D721Med (cell line): ENCODE measurements around the gene CLCF1.

Source experiments
- DNase-seq: peaks from one replicate; pipeline ENCODE4 v3.0.0; 2011; ENCODE audit warnings: low spot score; ENCODE audit not compliant: insufficient read length
- FAIRE-seq: peaks from 2 replicates; lab custom pipeline; 2011; peaks lifted over from hg19 to GRCh38; lab: Jason Lieb, UNC
- TF ChIP-seq, protein P1 (sequence below): IDR thresholded peaks from 2 replicates; pipeline ENCODE4 v1.5.1; 2012; ENCODE audit warnings: mild to moderate bottlenecking, control low read depth; ENCODE audit not compliant: insufficient read depth; ENCODE audit errors: missing control alignments

Gene CLCF1

DNA sequence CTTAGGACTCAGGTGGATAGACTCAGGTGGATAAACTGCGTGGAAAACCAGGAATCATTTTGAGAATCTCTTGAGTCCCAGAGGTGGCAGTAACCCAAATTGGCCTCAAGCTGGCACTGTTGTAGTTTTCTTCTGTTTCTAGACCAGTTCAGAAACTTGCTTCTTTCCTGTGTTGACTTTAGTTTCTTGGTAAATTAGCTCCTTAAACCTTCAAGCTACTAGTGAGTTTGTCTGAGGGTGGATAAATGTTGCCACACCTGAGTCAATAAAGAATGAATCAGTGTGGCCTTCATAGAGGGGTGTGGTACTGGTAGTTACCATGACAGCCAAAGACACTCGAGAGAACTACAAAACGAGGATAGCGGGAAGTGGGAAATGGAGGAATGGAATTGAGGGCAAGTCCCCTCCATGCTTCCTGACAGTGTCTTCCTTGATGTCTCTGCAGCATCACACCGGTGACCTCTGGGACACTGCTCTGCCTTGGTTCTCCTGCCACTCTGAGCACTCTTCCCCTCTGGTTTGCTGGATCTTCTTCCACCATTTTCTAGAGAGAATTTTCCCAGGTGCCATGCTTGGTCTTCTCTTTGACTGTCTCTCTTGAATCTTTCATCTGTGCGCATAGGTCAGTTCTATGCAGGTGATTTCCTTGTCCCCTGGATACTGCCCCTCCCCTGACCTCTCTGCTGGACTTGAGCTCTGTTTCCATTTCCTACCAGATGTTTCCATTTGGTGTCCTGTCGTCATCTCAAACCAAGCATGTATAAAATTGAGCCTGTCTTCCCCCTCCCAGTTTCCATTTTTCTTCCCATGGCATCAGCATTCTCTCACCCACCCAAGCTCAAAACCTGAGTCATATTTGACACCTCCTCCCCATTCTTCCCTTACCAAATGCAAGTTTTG is 27.2 kb downstream of the CLCF1 start:
- TF ChIP-seq, protein P1, sequence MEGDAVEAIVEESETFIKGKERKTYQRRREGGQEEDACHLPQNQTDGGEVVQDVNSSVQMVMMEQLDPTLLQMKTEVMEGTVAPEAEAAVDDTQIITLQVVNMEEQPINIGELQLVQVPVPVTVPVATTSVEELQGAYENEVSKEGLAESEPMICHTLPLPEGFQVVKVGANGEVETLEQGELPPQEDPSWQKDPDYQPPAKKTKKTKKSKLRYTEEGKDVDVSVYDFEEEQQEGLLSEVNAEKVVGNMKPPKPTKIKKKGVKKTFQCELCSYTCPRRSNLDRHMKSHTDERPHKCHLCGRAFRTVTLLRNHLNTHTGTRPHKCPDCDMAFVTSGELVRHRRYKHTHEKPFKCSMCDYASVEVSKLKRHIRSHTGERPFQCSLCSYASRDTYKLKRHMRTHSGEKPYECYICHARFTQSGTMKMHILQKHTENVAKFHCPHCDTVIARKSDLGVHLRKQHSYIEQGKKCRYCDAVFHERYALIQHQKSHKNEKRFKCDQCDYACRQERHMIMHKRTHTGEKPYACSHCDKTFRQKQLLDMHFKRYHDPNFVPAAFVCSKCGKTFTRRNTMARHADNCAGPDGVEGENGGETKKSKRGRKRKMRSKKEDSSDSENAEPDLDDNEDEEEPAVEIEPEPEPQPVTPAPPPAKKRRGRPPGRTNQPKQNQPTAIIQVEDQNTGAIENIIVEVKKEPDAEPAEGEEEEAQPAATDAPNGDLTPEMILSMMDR = peak; percentile 32
- FAIRE-seq (no peak), DNase-seq (peak; percentile 5)

DNA sequence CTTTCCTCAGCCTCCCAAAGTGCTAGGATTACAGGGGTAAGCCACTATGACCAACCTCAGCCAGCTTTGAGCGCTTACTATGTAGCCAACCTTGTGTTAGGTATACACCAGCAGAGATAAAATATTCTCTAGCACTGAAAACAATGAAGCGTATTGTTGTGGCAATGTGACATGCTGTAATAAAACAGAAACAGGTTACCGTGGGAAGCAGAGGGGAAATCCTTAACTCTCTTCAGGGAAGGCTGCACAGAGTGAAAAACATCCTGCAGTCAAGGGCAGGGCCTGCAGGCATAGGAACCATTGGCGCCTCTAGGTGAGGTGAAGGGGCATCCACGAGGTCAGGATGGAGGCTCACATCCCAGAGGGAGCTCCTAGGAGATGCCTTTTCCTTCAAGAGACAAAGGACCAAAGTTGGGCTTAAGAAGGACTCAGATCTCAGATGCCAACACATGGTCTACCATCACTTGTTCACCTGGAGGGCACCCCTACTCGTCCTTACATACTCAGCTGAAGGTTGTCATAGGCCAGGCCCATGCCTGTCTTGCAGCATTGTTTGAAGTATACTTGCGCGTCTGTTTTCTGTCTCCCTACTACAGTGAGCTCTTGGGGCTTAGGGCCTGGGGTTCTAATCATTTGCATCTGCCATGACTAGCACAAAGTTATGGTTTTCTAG is 28.0 kb downstream of the CLCF1 start:
- DNase-seq (no peak), FAIRE-seq (no peak)

DNA sequence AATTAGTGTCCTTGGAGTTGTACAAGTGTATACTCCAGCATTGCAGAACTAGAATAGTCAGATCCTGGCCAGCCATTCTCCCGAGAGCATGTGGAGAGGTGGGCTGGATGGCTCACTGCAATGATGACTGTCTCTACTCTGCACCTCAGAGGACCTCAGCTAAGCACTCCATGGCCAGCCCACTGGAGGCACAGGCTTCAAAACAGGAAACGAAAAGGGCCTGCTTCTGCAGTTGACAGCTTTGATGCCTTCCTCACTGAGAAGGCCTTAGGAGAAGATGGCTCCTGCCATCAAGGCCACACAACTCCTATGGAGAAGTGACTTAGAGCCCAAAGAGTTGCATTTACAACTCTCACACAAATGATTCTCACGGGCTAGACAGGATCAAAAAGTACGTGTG is 29.1 kb downstream of the CLCF1 start:
- FAIRE-seq = no peak
- no peak for DNase-seq
- TF ChIP-seq, protein P1 = no peak

More for the DNA sequence above, 28.0 kb downstream of the CLCF1 start:
- TF ChIP-seq, protein P1 = no peak

DNA sequence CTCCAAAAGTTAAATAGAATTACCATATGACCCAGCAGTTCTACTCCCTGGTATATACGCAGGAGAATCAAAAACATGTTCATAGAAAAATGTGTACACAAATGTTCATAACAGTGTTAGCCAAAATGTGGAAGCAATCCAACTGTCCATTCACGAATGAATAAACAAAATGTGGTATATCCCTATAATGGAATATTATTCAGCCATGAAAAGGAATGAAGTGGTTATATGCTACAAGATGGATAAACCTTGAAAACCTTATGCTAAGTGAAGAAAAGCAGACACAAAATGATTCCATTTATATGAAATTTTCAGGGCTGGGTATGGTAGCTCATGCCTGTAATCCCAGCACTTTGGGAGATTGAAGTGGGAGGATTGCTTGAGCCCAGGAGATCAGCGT is 36.1 kb downstream of the CLCF1 start:
- DNase-seq (no peak), FAIRE-seq (no peak)
- TF ChIP-seq, protein P1 = no peak

DNA sequence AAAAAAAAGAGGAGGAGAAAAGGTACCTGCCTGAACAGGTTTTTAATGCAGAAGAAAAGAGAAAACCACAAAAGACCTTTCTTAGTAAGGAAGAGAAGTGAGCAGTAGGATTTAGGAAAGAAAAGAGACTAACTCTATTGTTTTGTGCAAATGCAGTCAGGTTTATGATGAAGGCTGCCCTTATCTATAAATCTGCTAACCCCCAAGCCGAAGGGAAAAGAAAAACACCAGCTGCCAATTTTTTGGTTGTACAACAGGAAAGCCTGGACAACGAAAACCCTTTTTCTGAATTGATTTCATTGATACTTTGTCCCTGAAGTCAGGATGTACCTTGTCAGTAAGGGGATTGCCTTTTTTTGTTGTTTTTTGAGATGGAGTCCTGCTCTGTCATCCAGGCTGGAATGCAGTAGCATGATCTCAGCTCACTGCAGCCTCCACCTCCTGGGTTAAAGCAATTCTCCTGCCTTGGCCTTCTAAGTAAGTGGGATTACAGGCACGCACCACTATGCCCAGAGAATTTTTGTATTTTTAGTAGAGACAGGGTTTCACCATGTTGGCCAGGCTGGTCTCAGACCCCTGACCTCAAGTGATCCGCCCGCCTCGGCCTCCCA is 41.2 kb downstream of the CLCF1 start:
- no peak for FAIRE-seq
- TF ChIP-seq, protein P1 = no peak

DNA sequence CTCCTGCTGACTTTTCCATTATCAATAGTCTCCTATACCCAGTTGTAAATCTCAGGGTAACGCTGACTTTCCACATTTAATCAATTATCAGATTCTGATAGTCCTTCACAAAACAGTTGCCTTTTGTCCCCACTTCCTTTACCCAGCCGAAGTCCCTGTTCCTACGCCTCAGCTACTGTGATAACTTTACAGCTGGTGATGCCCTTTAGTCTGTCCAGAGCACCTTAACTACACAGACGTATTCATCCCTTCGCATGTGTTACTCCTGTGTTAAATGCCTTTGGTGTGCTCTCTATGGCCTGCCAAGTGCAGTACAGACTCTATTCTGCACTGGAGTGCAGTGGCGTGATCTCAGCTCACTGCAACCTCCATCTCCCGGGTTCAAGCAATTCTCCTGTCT is 49.9 kb downstream of the CLCF1 start:
- FAIRE-seq (no peak), DNase-seq (no peak)
- TF ChIP-seq, protein P1 = no peak

More for the DNA sequence above, 41.2 kb downstream of the CLCF1 start:
- no peak for DNase-seq

DNA sequence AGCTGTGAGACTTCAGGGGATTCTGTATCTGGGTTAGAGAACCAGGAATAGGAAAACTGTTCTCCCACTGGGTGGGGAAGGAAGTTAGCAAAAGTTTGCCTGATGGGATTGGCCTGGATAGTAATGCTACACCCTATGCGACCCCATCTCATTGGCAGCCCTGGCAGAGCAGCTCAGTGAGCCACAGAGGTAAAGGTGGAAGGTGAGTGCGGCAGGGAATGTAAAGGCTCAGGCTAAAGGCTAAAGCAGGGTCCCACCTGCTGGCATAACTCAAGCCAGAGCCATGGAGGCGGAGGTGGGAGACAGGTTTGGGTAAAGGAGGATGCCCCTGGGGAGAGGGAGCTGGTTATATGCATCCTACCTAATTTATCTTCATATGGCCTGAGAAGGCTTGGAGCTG is 51.3 kb downstream of the CLCF1 start:
- DNase-seq (no peak), FAIRE-seq (no peak)
- TF ChIP-seq, protein P1 = no peak
